ENCODE measurements around the gene FRZB.
"Not testable (repeated sequence)": the region's sequence is repeated elsewhere in the genome, so short reads cannot be mapped to it uniquely, and the experiment has no call there.

FRZB gene, protein sequence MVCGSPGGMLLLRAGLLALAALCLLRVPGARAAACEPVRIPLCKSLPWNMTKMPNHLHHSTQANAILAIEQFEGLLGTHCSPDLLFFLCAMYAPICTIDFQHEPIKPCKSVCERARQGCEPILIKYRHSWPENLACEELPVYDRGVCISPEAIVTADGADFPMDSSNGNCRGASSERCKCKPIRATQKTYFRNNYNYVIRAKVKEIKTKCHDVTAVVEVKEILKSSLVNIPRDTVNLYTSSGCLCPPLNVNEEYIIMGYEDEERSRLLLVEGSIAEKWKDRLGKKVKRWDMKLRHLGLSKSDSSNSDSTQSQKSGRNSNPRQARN
- 0 reads per million in 2 donors for total RNA-seq

DNA sequence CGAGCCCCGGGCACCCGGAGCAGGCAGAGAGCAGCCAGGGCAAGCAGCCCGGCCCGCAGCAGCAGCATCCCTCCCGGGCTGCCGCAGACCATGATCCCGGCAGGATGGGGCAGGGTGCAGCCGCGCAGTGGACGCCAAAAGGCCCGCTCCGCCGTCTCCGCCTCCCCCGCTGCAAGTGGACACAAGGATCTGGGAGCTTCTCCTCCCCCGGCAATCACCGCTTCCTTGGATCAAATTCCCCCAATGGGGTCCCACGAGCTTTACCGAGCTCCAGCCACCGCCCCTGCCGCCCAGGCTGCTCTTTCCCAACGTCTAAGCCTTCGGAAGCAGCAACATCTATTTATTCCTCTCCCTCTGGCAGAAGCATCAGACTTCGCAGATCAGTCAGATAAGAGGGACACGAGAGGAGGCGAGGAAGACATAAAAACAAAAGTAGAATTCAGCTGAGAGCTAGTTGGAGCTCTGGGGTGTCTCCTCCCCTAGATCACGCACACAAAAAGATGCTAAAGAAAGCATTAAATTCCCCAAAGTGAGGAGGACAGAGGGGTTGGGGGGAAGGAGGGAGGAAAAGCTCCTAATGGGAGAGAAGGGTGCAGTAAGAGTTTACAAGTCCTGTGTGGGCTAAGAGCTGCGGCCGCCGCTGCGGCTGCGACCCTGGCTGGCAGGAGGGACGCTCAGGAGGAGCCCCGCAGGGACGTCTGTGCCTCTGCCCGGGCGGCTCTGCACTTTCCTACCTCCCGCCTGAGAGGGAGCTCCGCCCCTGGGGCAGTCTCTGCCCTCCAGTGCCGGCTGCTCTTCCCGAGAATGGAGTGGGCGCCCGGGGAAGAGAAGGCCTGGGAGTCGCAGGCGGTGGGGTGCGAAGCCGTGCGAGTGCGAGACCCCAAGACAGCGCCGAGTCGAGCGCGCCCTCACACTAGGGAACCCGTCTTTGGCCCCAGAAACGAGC is at the start of gene FRZB:
Gene FRZB (minus strand): TSS at position 177 of the 946 bp plus-strand sequence. CDS start 85 bp downstream, at position 92.
- no peak for DNase-seq

DNA sequence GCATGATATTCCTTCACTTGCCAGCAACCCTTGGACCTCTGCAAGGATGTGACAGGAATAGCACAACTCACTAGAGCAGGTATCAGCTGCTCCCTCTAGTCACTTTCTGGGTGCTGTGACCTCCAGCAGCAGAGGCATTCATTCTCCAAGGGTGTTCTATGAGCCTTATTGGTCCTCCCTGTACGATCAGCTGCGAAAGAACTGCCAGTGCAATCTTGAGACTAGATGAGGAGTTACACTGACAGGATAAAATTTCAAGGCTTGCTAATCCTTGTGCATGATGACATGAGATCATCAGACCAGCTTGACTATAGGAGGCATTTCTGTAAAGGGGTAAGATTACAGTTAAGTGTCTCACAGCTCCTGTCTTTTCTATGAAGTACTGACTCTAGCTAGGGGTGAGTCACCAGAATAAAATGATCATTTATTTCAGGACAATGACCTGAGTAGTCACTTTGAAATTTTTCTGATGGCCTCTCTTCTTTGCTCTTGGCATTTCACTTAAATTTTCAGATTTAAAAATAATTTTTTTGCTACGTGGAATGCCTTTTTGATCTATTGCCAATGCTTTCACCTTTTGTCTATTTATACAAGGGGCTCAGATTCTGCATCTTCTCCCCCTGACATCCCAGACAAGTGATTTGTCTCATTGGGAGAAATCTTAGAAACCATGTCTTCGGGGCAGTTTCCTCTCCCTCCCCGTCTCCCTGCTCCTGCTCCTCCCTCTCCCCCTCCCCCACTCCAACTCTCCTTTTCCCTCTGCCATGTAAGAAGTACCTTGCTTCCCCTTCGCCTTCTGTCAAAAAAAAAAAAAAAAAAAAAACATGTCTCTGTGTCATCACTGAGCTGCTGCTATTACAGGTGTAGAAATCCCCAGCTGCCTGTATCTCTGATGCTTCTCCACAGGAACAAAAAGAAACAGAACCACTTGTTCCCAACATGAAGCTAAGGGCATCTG is 49.2 kb upstream of the FRZB start:
- DNase-seq: no peak

DNA sequence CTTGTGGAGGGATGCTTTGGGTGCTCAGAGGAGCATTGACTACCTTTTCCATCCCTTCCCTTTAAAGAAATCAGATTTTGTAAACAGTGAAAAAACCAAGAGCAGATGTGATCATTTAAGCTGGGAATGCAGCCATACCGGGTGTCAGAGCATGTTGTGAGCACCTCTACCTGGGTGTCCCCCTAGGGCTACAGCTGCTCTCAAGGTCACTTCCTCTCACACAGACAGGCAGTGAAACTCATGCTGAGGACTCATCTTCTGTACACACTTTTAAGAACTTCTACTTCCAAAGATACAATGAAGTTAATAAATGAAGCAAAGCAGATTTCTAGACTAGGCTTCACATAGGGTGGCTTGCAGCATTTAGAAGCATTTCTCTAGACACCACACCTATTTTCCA is 48.4 kb upstream of the FRZB start:
- no peak for DNase-seq

DNA sequence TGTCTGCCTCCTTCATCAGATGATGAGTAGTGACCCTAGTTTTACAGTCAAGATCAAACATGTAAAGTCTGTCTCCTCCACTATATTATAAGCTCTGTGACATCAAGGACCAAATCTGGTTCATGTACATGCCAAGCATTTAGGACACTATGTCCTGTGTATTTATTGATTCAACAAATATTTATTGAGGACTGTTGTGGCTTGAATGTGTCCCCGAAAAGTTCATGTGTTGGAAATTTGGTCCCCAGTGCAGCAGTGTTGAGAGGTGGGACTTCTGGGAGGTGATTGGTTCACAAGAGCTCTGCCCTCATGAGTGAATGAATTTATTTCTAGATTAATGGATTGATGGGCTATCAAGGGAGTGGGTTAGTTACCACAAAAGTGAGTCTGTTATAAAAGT is 46.6 kb upstream of the FRZB start:
- DNase-seq: no peak

DNA sequence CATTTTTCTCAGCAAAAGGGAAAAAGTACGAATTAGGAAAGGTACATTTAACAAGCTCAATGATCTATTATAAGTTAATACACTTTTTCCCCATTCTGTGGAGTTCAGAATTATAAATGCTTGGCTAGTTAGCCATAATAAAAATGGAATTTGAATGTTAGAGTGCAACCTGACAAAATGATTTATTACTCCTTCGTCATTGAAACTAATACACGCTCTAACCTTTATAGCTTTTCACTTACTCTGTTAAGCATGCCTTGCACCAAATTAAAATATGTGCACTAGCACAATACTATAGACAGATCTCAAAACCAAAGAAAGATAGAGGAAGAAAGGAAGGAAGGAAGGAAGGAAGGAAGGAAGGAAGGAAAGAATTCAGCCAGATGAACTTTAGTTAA is 46.1 kb upstream of the FRZB start:
- DNase-seq: no peak

DNA sequence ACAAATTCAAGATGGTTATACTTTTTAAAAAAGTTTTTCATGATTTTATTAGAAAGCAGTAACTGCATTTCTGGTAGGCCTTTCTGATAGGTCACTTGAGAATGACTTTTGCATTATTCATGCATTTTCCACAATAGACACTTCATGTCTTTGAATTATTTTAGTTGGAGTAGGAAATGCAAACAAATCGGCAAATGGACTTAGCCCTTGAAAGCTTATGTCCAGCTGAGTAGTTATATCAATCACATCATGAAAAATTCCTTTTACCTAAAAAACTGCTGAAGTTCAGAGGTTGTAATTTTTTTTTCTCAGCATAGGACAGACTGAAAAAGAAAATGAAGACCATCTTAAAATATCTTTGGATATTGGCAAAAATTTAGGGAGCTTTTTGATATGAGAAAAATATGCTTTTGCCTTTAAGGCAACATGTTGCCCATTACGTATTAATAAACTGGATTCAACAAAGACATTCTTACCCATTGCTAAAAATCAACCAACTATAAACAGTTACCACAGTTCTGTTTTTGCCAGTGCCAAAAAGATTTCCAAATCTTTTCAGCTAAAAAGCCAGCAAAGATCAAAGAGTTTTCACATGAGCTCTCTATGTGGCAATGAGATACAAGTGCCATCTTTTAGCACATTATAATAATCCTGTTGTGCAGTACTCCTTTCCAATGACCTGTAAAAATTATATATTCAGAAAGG is 45.5 kb upstream of the FRZB start:
- DNase-seq: no peak

DNA sequence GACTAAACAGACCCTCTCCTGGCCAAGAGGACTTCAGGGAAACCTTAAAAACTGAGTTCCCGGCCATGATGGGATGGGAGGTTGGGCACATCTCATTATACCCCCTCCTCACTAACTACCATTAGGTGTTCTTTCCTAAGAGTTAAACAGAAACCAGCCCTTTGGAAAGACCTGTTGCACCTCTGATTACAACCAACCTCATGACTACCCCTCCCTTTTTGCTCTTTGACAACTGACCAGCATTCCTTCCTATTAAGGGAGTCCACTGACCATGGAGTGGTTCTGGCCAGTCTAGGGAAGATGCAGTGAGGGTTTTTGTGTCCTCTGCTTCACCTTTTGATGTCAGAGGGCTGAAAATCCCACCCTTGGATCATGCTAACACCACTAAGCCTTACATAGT is 44.5 kb upstream of the FRZB start:
- DNase-seq: no peak

DNA sequence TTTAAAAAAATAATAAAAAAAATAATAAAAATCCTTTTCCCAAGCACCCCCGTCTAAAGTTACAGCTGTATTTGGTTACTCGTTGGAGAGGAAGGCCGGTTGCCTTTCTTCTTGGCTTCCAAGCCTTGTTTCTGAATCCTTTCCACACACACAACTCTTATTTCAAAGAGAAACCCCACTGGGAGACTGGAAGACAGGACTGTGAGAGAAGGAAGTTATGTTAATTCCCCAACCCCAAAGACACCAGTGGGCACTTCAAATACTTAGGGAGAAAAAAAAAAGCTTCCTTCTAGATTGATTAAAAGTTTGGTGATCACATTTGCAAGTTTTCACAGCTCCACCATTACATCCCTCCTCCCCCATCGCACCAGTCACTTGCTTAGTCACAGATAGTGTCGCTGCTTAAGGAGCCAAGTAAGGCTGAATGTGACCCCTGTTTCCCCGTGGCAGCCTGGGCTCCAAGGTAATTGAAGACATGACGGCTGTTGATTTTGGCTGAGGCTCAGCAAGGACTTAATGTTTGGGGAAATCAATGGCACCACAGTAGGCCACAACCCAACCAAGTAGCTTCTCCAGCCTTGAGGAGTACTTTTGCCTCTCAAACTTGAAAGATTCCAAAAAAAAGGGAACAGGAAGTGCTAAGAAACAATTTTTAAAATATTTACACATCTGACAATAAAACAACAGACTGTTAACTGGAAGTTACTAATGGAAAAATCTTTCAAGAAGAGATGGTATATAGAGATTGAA is 40.8 kb upstream of the FRZB start:
- no peak for DNase-seq

DNA sequence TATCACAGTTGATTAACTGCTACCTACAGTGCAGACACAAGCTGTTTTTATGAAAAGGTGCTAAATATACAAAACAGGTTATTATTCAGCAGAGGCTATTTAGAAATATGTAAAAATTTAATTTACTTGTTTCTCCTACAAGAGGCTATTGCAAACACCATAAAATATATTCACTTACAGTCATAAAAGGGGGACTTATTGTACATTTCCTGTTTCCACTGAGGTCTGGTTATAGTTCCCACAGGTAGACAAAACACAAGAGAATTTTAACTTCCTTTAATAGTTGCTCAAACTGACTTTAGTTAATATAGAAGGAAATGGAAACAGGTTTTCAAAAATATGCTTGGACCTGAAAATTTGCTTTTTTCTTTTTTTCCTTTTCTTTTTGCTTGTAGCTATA is 40.0 kb upstream of the FRZB start:
- DNase-seq: no peak

DNA sequence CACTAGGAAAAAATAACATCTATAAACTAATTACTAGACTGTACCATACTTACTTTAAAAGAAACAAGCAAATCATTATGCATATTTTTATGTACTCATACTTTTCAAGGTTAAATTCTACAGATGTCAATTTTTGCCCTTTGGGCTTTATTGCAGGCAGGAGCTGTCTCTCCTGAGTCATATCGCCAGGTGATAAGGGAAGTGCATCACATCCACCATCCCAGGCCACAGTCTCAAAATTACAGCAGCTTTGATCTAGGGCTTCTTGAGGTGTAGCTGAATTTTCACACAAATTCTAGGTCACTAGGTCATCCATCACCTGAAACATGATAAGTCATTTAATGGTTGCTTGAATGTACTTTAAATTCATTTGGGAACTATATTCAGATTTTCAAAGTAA is 38.4 kb upstream of the FRZB start:
- DNase-seq: no peak

DNA sequence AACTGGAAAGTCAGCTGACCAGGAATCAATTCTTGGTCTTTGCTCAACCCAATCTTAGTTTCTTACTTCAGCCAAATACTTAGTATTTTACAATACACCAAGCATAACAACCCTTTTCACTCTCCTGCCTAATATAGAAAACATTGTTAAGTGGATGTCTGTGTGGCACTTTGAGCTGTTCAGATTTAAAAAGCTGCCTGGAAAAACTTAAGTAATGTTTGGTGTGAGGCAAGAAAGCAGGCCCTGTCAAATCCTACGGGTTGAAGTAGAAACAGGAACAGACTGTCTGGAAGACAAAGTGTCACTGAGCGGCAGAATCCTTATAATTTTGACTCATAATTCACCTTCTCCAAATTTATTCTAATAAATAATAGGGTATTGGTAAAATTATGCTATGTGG is 37.1 kb upstream of the FRZB start:
- DNase-seq: no peak

DNA sequence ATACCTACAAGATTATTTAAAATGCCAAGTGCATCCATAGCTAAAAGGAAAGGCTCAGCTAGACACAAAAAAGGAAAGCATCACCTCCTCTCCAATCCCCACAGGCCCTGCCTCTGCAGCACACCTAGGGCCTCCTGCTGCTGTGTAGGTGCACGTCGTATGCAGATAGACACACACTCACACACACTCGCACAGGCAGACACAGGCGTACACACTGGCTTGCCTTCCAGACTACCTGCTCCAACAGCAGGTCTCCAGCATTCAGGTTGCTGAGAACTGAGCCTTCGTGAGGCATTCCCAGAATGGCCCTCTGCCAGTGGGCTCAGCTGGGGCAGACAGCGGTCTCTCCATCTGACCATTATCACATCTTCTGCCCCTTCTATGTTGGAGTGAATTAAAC is 35.3 kb upstream of the FRZB start:
- no peak for DNase-seq

DNA sequence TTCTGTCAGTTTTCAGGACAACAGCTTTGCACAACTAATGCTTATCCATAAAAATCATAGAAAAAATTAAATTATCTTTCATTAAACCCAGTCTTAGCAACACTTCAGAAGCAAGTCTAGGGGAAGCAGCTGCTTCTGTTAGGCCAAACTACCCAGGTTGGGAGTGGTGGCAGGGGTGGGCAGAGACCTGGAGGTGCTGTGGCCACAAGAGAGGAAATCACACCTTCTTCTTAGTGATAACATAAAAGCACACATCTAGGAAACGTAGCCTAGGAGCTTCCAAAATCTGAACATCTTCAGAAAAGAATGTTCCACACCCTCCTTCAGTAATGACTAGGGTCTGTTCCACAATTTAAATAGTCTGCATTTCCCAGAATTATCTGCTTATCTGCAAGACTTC is 32.3 kb upstream of the FRZB start:
- no peak for DNase-seq

DNA sequence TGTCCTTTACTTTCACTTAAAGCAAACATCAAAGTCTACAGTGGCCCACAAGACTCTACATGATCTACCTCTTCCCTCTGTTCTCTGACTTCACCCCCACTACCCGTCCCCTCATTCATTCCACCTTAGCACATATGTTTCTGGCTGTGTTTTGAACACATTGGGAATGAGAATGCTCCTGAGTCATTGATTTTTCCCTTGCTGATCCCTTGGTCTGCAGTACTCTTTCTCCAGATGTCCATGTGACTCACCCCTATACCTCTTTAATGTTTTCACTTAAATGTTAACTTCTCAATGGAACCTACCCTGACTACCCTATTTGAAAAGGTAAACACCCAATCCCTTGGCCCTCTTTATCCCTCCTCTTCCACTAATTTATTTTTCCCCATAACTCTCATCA is 30.7 kb upstream of the FRZB start:
- no peak for DNase-seq

DNA sequence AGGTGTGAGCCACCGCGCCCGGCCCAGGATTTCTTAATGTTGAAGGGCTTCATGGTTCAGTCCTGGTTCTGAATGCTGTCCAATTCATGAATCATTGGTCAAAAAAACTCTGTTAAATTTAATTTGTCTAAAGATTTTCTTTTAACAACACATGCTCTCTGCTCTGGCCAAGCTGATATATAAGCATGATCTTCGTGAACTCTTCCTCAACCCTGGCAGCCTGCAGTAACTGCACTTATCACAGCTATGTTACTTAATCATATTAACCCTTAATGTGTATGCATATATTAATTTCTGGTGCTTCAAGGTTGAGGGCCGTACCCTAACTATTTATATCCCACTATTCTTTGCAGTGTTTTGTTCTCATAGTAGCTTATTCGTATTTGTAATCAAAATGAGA is 29.4 kb upstream of the FRZB start:
- DNase-seq: no peak

DNA sequence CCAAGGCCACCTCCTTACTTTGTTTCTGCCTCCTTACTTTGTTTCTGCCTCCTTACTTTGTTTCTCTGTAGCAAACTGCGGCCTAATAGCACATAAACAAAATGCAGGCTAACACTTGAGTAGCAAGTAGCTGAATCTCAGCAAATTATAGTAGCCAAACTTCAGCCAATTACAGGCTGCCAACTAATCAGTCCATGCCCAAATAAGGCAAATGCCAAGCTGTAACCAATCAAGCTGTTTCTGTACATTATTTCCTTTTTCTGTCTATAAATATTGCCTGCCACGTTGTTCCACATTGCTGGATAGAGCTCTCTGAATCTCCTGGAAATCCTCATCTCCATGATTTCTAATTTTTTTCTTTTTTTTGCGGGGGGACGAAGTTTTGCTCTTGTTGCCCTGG is 28.7 kb upstream of the FRZB start:
- no peak for DNase-seq

DNA sequence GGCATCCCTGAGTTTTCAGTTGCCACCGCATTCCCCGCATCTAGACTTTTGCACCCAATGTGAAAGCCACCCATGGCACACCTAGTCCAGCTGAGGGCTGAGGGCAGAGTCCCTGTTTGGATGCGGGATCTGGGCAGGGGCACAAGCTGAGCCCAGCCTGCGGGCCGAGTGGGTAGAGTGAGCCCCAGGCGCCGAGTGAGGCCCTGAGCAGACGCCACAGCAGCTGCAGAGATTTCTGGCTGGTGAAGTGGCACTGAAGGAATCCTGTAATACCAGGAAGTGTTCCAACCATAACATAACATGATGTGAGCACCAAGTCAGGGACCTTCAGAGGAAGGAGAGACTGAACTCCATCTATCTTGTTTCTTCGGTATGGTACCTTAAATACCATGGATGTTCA is 27.7 kb upstream of the FRZB start:
- DNase-seq: no peak

DNA sequence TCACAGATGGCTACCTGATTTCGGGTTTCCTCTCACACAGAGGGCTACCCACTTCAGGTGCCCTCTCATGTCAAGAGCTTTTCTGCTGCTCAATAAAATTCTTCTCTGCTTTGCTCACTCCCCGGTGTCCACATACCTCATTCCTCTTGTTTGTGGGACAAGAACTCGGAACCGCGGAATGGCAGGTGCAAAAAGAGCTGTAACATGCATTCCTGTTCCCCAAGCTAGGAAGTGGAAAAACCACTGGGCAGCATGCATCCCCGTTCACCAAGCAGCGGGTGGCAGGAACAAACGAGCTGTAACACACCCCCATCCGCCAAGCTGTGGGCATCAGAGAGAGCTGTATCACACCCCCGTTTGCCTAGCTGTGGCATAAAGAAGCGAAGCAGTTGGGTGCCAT is 27.2 kb upstream of the FRZB start:
- DNase-seq: no peak

DNA sequence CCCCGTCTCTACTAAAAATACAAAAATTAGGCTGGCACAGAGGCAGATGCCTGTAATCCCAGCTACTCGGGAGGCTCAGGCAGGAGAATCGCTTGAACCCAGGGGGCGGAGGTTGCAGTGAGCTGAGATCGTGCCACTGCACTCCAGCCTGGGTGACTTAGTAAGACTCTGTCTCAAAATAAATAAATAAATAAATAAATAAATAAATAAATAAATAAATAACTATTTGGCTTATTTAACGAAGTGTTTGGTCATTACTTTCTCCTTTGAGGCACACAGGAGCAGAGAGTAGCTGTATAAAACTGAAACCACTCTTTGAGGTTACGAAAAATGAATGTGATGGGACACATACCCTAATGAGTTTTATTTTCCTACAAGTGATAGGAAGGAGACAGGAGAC is 26.6 kb upstream of the FRZB start:
- not testable (repeated sequence) for DNase-seq

DNA sequence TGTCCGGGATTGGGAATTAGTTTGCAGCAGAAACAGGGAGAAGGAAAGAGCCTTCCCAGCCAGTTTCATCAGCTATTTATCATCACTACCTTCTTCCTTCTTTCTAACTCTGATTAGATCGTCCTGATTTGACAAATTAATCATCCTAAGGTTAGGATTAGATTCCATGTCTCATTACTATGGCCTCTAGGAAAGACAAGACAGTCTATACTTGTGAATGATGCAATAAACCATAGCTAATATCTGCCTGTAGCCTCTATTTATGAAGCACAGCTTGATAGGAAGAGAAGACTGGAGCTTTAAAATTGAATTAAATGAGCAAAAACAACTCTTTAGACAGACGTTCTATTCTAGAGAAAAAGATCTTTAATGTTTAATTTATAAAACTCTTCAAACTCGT is 25.2 kb upstream of the FRZB start:
- no peak for DNase-seq

DNA sequence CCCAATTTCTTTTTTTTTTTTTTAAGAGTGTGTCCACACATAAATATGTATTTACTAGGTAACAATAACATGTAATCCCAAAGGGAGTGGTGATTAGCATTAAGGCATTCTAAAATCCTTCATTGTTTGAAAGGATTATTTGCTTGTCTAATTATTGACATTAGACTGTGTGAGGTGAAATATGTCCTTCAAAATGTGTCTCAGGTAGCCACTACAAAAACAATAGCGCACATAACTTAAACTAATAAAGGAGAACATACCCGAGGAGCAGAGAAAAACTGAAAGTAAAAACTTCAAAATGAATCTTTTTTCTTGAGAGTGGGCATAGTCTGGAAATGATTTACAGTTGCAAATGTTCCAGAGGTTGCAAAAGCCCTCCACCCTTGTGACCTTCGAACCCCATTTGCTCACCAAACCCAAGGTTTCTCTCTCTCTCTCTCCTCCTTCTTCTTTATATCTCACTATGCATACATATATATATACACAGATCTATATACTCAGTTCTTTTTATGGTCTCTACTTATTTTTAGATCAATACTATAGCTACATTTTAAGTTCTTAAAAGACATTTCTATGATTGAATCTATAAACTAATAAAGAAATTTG is 24.4 kb upstream of the FRZB start:
- no peak for DNase-seq
